Measurements from ENCODE around the gene GUCY2F.

Gene GUCY2F

GRCh38 chrX:109501176-109501575 lies 19.3 kb upstream of the GUCY2F start:
- no peak overlapping the region for H3K27ac ChIP-seq (ENCODE audit: low read length)
- no peaks in the 10 kb centered on the region for H3K36me3 ChIP-seq (replicated peaks; ENCODE audit: low read depth, low read length)
- no peaks in the 10 kb centered on the region for H3K79me2 ChIP-seq (ENCODE audit: low read length)
- TF ChIP-seq EZH2phosphoT487 (IDR thresholded peaks at IDR 0.05; ENCODE audit: low read depth) = no peak
- TF ChIP-seq, protein P1, sequence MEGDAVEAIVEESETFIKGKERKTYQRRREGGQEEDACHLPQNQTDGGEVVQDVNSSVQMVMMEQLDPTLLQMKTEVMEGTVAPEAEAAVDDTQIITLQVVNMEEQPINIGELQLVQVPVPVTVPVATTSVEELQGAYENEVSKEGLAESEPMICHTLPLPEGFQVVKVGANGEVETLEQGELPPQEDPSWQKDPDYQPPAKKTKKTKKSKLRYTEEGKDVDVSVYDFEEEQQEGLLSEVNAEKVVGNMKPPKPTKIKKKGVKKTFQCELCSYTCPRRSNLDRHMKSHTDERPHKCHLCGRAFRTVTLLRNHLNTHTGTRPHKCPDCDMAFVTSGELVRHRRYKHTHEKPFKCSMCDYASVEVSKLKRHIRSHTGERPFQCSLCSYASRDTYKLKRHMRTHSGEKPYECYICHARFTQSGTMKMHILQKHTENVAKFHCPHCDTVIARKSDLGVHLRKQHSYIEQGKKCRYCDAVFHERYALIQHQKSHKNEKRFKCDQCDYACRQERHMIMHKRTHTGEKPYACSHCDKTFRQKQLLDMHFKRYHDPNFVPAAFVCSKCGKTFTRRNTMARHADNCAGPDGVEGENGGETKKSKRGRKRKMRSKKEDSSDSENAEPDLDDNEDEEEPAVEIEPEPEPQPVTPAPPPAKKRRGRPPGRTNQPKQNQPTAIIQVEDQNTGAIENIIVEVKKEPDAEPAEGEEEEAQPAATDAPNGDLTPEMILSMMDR (IDR thresholded peaks at IDR 0.05; ENCODE audit: low read depth, low read length) = no peak
- no peak overlapping the region for H3K4me3 ChIP-seq (ENCODE audit: low read length)
- no peak overlapping the region for H3K4me2 ChIP-seq (ENCODE audit: low read length)
- H3K27me3 ChIP-seq (ENCODE audit: low read depth, low read length) = no peaks in the 10 kb centered on the region
- no peaks in the 10 kb centered on the region for H3K4me1 ChIP-seq (ENCODE audit: low read length)
- no peaks in the 10 kb centered on the region for H4K20me1 ChIP-seq (ENCODE audit: insufficient read depth, low read length)
- H3K9me3 ChIP-seq (ENCODE audit: insufficient read depth, low read length) = no peaks in the 10 kb centered on the region
- H3K9ac ChIP-seq (ENCODE audit: low read length) = no peak overlapping the region
- no peak overlapping the region for H2AFZ ChIP-seq (ENCODE audit: low read depth, low read length)

DNA sequence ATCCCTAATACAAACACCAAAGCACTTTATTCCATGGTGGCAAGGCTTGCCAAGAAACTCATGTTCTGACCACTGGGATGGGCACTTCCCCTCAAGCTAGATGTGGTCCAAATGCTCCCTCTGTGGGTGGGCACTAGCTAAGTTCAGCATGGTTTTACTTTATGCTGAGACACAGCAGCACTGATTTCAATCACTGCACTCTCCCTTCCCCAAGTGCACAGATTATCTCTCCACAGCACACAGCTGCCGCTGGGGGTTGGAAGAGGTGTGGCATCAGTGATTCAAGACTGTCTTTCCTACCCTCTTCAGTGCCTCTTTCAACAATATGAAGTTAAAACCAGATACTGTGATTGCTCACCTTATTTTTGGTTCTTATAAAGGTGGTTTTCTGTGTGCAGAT lies 16.5 kb upstream of the GUCY2F start:
- Histone ChIP-seq H3K36me3 (replicated peaks; ENCODE audit: low read depth, low read length) (no peaks in the 10 kb centered on the region), H3K27ac (ENCODE audit: low read length) (no peak overlapping the region), H3K27me3 (ENCODE audit: low read depth, low read length) (no peaks in the 10 kb centered on the region)

GRCh38 chrX:109489174-109489573 lies 7.3 kb upstream of the GUCY2F start:
- H3K79me2 ChIP-seq (ENCODE audit: low read length) = no peaks in the 10 kb centered on the region
- H3K4me3 ChIP-seq (ENCODE audit: low read length) = no peak overlapping the region
- H3K4me1 ChIP-seq (ENCODE audit: low read length) = peaks cover 21% of the 10 kb centered on the region
- no peak overlapping the region for H3K4me2 ChIP-seq (ENCODE audit: low read length)
- no peak for TF ChIP-seq EZH2phosphoT487 (IDR thresholded peaks at IDR 0.05; ENCODE audit: low read depth)
- TF ChIP-seq, protein P1 (IDR thresholded peaks at IDR 0.05; ENCODE audit: low read depth, low read length) = no peak
- no peak overlapping the region for H3K9ac ChIP-seq (ENCODE audit: low read length)
- H3K9me3 ChIP-seq (ENCODE audit: insufficient read depth, low read length) = no peaks in the 10 kb centered on the region
- H4K20me1 ChIP-seq (ENCODE audit: insufficient read depth, low read length) = no peaks in the 10 kb centered on the region
- H3K27ac ChIP-seq (ENCODE audit: low read length) = no peak overlapping the region
- H2AFZ ChIP-seq (ENCODE audit: low read depth, low read length) = no peak overlapping the region
- H3K27me3 ChIP-seq (ENCODE audit: low read depth, low read length) = no peaks in the 10 kb centered on the region; the same call in 1 of the 2 replicates
- H3K36me3 ChIP-seq (replicated peaks; ENCODE audit: low read depth, low read length) = no peaks in the 10 kb centered on the region

More for the DNA sequence above, 16.5 kb upstream of the GUCY2F start:
- no peaks in the 10 kb centered on the region for H3K79me2 ChIP-seq (ENCODE audit: low read length)
- H3K9me3 ChIP-seq (ENCODE audit: insufficient read depth, low read length) = no peaks in the 10 kb centered on the region
- no peak overlapping the region for H3K4me2 ChIP-seq (ENCODE audit: low read length)
- no peaks in the 10 kb centered on the region for H4K20me1 ChIP-seq (ENCODE audit: insufficient read depth, low read length)
- H2AFZ ChIP-seq (ENCODE audit: low read depth, low read length) = no peak overlapping the region
- no peak overlapping the region for H3K9ac ChIP-seq (ENCODE audit: low read length)
- no peak overlapping the region for H3K4me3 ChIP-seq (ENCODE audit: low read length)
- no peak for TF ChIP-seq EZH2phosphoT487 (IDR thresholded peaks at IDR 0.05; ENCODE audit: low read depth)
- TF ChIP-seq, protein P1 (IDR thresholded peaks at IDR 0.05; ENCODE audit: low read depth, low read length) = no peak
- no peaks in the 10 kb centered on the region for H3K4me1 ChIP-seq (ENCODE audit: low read length)

DNA sequence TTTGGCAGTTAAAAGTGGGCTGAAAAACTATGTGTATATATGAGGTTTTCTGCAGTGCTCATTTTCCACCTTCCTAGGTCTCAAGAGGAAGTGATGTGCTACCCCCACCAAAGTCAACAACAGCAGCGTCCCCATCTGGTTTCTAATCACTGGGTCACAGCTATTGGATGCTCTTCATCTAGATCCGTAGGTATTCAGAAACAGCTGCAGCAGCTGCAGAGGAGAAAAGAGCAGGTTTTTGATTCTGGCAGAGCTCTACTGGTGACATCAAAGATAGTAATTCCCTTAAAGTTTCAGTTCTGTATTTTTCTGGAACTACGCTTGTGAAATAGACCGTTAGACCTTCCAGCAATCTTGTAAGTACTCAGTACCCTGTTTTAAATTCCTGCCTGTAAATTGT lies 5.8 kb upstream of the GUCY2F start:
- H3K79me2 ChIP-seq (ENCODE audit: low read length) = no peaks in the 10 kb centered on the region
- H3K36me3 ChIP-seq (replicated peaks; ENCODE audit: low read depth, low read length) = no peaks in the 10 kb centered on the region
- H3K4me2 ChIP-seq (ENCODE audit: low read length) = peak overlapping the region; percentile 69
- H2AFZ ChIP-seq (ENCODE audit: low read depth, low read length) = no peak overlapping the region
- no peaks in the 10 kb centered on the region; the same call in 1 of the 2 replicates for H3K27me3 ChIP-seq (ENCODE audit: low read depth, low read length)
- H4K20me1 ChIP-seq (ENCODE audit: insufficient read depth, low read length) = no peaks in the 10 kb centered on the region
- H3K4me1 ChIP-seq (ENCODE audit: low read length) = peaks cover 21% of the 10 kb centered on the region
- H3K27ac ChIP-seq (ENCODE audit: low read length) = no peak overlapping the region
- H3K9ac ChIP-seq (ENCODE audit: low read length) = no peak overlapping the region
- no peak for TF ChIP-seq EZH2phosphoT487 (IDR thresholded peaks at IDR 0.05; ENCODE audit: low read depth)
- TF ChIP-seq, protein P1 (IDR thresholded peaks at IDR 0.05; ENCODE audit: low read depth, low read length) = no peak
- peak overlapping the region; percentile 8; the same call in 1 of the 2 replicates for H3K4me3 ChIP-seq (ENCODE audit: low read length)
- no peaks in the 10 kb centered on the region for H3K9me3 ChIP-seq (ENCODE audit: insufficient read depth, low read length)

Data from OCI-LY3 (cell line).